HL-60 (cell line): ENCODE data around the gene CDT1.

Experiments used
- POLR2AphosphoS5 ChIP-seq: IDR thresholded peaks from 2 replicates; pipeline ENCODE4 v1.6.1; 2012; ENCODE audit warnings: low read depth
- SPI1 ChIP-seq: IDR thresholded peaks from 2 replicates; pipeline ENCODE4 v1.6.1; 2012; ENCODE audit warnings: low read depth, mild to moderate bottlenecking, borderline replicate concordance
- TF ChIP-seq, protein P1 (sequence below): IDR thresholded peaks from one replicate; pipeline ENCODE4 v1.5.1; 2011; ENCODE audit warnings: low read length, control low read depth, inconsistent platforms; ENCODE audit not compliant: insufficient read depth
- TF ChIP-seq, protein P2 (sequence below): IDR thresholded peaks from 2 replicates; pipeline ENCODE4 v1.6.1; 2012; ENCODE audit warnings: low read depth; ENCODE audit not compliant: insufficient replicate concordance

DNA sequence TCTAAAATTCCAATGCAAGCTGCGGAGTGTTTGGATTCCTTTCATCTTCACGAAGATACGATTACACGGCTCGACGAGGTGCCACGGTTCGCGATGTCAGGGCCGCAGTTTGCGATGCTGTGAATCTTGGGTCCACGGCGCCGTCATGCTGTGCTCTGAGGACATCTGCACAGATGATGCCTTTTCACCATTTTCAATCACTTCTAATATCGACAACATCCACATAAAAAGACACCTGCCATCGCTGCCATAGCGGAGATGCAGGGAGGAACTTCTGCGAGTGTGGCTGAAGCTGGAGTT, 14.9 kb downstream of the CDT1 start:
- TF ChIP-seq, protein P1, sequence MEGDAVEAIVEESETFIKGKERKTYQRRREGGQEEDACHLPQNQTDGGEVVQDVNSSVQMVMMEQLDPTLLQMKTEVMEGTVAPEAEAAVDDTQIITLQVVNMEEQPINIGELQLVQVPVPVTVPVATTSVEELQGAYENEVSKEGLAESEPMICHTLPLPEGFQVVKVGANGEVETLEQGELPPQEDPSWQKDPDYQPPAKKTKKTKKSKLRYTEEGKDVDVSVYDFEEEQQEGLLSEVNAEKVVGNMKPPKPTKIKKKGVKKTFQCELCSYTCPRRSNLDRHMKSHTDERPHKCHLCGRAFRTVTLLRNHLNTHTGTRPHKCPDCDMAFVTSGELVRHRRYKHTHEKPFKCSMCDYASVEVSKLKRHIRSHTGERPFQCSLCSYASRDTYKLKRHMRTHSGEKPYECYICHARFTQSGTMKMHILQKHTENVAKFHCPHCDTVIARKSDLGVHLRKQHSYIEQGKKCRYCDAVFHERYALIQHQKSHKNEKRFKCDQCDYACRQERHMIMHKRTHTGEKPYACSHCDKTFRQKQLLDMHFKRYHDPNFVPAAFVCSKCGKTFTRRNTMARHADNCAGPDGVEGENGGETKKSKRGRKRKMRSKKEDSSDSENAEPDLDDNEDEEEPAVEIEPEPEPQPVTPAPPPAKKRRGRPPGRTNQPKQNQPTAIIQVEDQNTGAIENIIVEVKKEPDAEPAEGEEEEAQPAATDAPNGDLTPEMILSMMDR = no peak
- TF ChIP-seq, protein P2, sequence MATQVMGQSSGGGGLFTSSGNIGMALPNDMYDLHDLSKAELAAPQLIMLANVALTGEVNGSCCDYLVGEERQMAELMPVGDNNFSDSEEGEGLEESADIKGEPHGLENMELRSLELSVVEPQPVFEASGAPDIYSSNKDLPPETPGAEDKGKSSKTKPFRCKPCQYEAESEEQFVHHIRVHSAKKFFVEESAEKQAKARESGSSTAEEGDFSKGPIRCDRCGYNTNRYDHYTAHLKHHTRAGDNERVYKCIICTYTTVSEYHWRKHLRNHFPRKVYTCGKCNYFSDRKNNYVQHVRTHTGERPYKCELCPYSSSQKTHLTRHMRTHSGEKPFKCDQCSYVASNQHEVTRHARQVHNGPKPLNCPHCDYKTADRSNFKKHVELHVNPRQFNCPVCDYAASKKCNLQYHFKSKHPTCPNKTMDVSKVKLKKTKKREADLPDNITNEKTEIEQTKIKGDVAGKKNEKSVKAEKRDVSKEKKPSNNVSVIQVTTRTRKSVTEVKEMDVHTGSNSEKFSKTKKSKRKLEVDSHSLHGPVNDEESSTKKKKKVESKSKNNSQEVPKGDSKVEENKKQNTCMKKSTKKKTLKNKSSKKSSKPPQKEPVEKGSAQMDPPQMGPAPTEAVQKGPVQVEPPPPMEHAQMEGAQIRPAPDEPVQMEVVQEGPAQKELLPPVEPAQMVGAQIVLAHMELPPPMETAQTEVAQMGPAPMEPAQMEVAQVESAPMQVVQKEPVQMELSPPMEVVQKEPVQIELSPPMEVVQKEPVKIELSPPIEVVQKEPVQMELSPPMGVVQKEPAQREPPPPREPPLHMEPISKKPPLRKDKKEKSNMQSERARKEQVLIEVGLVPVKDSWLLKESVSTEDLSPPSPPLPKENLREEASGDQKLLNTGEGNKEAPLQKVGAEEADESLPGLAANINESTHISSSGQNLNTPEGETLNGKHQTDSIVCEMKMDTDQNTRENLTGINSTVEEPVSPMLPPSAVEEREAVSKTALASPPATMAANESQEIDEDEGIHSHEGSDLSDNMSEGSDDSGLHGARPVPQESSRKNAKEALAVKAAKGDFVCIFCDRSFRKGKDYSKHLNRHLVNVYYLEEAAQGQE = no peak
- no peak; the same call in 1 of the 2 replicates for TF ChIP-seq POLR2AphosphoS5
- TF ChIP-seq SPI1 = no peak
